CD4-positive, alpha-beta T cell treated with Interleukin-15 for 4 hours (primary cell): ENCODE data around the gene SEC23IP.
"Not testable (repeated sequence)": the region's sequence is repeated elsewhere in the genome, so short reads cannot be mapped to it uniquely, and the experiment has no call there.

Source experiments
- DNase-seq: peaks from one replicate; pipeline ENCODE4 v3.0.0-alpha.2; 2020; ENCODE audit warnings: low spot score

Gene SEC23IP

DNA sequence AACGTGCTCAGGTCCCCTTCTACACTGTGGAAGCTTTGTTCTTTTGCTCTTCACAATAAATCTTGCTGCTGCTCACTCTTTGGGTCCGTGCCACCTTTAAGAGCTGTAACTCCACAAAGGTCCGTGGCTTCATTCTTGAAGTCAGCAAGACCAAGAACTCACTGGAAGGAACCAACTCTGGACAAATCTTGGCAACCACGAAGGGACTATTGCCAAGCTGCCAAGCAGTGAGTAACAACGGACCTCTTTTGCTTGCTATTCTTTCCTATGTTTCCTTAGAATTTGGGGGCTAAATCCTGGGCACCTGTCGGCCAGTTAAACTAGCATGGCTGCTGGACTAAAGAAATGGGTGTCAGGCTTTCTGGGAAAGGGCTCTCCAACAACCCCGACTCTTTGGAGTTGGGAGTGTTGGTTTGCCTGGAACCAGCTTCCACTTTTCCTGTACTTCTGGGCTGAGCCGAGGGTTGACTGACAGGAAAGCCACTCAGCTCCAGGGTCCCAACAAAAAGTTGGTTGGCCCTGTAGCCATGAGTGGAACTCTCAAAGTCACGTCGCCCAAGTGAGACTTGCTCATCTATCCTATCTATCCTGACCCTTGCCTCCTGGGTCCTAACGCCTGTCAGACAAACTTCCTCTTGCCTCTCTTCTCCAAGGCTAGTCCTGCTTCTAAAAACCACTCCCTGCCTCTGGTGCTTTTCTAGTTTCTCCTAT lies 8.5 kb upstream of the SEC23IP start:
- not testable (repeated sequence) for DNase-seq

- DNase-seq = not testable (repeated sequence)
Observed at GRCh38 chr10:119886070-119886469, 6.5 kb upstream of the SEC23IP start.

DNA sequence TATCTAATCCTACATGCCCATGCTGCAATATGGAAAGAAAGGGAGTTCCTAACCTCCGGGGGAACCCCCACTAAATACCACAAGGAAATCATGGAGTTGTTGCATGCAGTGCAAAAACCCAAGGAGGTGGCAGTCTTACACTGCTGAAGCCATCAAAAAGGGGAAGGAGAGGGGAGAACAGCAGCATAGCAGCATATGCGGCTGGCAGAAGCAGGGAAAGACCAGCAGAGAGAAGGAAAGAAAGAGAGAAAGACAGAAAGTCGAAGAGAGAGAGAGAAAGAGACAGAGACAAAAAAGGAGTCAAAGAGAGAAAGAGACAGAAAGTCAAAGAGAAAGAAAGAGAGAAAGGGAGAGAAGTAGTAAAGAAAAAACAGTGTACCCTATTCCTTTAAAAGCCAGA lies 3.8 kb upstream of the SEC23IP start:
- DNase-seq = not testable (repeated sequence)

- DNase-seq = not testable (repeated sequence)
Observed at GRCh38 chr10:119889201-119889600, 3.3 kb upstream of the SEC23IP start.

GRCh38 chr10:119890307-119890706 lies 2.2 kb upstream of the SEC23IP start:
- not testable (repeated sequence) for DNase-seq

- not testable (repeated sequence) for DNase-seq
Observed at GRCh38 chr10:119891849-119892187, 712 bp upstream of the SEC23IP start.

- DNase-seq = no peak
Observed at GRCh38 chr10:119893074-119893473, 544 bp downstream of the SEC23IP start.

- no peak for DNase-seq
Observed at GRCh38 chr10:119893845-119894427, 1.4 kb downstream of the SEC23IP start.

DNA sequence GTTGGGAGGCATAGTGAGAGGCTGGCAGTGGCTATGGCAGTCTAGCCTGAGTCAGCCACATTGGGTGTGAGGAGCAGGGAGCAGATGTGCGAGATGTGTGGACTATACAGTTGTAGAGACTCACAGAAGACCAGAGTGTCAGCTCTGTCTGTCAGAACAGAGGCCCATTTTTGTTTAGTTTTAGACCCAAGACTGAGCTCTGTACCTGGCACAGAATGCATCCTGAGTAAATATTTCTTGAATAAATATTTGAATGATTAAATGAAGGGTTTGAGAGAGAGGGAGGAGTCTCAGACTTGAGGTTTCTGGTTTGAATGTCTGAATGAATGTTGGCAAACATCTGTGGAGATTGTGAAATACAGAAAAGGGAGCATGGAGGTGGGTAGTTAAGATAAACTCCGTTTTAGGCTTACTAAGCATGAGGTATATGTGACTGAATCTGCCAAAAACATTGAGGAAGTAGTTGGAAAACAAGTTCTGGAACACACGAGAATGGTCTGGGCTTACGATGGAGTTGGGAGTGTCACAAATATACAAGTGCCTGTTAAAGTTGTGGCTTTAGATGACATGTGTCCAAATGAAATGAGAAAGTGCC lies 3.6 kb downstream of the SEC23IP start:
- DNase-seq = no peak

- no peak for DNase-seq
Observed at GRCh38 chr10:119896937-119897770, 4.6 kb downstream of the SEC23IP start.

DNA sequence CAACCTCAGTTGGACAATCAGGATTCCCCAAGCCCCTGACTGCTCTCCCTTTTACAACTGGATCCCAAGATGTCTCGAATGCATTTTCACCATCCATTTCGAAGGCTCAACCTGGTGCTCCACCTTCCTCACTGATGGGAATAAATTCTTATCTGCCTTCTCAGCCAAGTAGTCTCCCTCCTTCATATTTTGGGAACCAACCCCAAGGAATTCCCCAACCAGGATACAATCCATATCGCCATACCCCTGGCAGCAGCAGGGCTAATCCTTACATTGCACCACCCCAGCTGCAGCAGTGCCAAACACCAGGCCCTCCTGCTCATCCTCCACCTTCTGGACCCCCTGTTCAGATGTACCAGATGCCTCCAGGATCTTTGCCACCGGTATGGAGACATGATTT lies 6.0 kb downstream of the SEC23IP start:
- no peak for DNase-seq

- DNase-seq = no peak
Observed at GRCh38 chr10:119903946-119904666, 11.6 kb downstream of the SEC23IP start.

DNA sequence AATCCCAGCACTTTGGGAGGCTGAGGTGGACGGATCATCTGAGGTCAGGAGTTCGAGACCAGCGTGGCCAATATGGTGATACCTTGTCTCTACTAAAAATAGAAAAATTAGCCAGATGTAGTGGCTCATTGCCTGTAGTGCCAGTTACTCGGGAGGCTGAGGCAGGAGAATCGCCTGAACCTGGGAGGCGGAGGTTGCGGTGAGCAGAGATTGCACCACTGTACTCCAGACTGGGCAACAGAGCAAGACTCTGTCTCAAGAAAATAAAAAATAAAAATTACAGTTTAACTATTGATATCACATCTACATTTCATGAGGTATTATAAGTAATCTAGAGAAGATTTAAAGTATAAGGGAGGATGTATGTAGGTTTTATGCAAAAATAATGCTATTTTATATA lies 15.2 kb downstream of the SEC23IP start:
- DNase-seq = not testable (repeated sequence)

DNA sequence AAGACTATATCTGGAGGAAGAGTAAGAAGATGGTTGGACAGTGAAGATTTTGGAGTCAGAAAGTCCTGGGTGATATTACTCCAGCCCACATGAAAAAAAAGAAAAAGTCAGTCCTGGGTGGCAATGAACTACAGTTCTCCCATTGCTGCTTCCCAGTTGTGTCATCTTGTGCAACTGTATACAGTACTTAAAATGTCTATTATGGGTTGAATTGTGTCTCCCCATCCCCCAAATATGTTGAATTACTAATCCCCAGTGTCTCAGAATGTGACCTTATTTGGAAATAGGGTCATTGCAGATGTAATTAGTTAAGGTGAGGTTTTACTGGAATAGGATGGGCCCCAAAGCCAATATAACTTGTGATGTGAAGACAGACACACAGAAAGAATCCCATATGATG lies 15.6 kb downstream of the SEC23IP start:
- no peak for DNase-seq

DNA sequence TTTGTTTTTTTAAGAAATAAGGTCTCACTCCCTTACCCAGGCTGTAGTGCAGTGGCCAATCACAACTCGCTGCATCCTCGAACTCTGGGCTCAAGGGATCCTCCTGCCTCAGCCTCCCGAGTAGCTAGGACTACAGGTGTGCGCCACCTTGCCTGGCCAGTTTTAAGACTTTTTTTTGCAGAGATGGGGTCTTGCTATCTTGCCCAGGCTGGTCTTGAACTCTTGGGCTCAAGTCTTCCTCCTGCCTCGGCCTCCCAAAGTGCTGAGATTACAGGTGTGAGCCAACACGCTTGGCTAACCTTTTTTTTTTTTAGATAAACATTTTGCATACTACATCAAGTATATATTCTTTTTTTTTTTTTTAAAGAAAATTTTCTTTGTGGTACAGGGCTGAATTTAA lies 18.2 kb downstream of the SEC23IP start:
- DNase-seq = no peak

DNA sequence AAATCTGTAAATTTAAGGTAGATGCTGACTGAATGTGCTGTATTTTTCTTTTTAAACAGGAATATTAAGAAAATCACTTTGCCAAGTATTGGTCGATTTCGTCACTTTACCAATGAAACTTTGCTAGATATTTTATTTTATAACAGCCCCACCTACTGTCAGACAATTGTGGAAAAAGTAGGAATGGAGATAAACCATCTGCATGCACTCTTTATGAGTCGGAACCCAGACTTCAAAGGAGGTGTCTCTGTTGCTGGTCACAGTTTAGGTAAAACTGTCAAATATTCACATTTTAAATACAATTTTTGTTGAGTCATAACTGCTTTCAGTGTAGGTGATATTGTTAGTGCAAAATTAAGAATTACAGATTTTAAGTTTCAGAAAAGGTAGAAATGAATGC lies 25.2 kb downstream of the SEC23IP start:
- no peak for DNase-seq

- DNase-seq = no peak
Observed at GRCh38 chr10:119919271-119919670, 26.7 kb downstream of the SEC23IP start.

DNA sequence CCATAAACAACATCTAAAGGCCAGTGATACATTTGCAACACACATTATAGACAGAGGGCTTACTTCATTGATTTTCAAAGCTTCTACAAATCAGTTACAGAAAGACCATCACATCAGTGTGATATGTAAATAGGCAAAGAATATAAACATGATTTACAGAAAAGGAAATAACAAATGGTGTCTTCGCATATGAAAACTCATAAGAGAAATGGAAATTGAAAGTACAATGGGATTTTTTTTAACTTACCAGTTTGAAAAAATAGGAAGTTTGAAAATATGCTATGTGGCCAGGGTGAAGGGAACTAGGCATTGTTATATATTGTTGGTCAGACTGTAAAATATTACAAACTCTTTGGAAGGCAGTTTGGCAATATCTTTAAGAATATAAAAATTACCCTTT lies 27.3 kb downstream of the SEC23IP start:
- DNase-seq = no peak

DNA sequence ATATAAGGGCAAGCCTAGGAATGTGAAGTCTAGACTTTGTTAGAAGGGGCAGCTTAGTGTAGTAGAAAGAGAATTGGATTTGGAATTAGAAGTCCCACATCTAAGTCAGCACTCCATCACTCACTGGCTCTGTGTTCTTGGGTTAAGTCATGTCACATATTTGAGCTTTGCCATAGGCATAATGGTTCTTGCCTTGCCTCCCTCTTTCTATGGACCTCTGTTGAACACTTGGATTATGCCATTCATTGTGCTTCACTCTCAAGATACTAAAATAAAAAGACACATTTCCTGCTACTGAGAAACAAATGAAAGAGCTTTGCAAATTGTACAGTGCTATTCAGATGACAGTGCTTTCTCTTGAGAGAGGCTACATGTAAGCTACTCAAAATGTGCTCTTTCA lies 35.9 kb downstream of the SEC23IP start:
- no peak for DNase-seq

DNA sequence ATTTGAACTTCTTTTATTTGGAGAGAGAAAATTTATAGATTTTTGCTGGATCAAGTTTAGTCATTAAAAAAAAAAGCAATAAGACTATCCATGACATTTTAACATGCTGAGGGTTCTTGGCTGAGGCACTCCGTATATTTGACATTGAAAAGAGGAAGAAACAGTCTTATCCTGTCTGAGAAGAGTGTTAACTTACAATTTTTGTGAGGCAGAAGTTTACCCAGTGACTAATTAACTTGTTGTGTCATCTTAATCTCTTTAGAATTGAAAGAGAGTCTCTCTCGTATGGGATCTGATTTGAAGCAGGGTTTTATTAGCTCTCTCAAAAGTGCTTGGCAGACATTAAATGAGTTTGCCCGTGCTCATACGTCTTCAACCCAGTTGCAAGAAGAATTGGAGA lies 39.3 kb downstream of the SEC23IP start:
- DNase-seq = no peak

- DNase-seq = no peak
Observed at GRCh38 chr10:119932631-119933030, 40.1 kb downstream of the SEC23IP start.

GRCh38 chr10:119933179-119933578 lies 40.6 kb downstream of the SEC23IP start:
- DNase-seq = no peak
